ENCODE data around the gene PALB2. TPM values are rescaled to one million over a fixed set of nuclear protein-coding genes. Genes with fewer than 3 reads are reported as not detected.

Gene PALB2
- 13.8 TPM for polyA plus RNA-seq (2013, experiment 1 of 2)
- 14.4 TPM for polyA plus RNA-seq (2013, experiment 2 of 2)

GRCh38 chr16:23640931-23641765 lies at the start of gene PALB2, which contains the start of gene DCTN5:
PALB2 (minus strand) TSS chr16:23641310; CDS start chr16:23641157, 153 bp downstream.
DCTN5 (plus strand) TSS chr16:23641466; CDS start chr16:23641543, 77 bp downstream.
- H3K27me3 ChIP-seq (ENCODE audit: control insufficient read depth in 1 of 2, insufficient read depth in 1 of 2, low read length in 2 of 2) = no peaks in the 10 kb centered on the region
- peaks cover 20 to 48% of the 10 kb centered on the region in 2 experiments for H3K36me3 ChIP-seq (ENCODE audit: control insufficient read depth in 1 of 2, insufficient read depth in 2 of 2, low read depth in 1 of 2, low read length in 2 of 2)
- peak within 1 kb of the TSS; percentile 80 for H3K4me2 ChIP-seq (ENCODE audit: low read length, poor library complexity, severe bottlenecking)
- H2BK5ac ChIP-seq (ENCODE audit: low read depth, low read length, poor library complexity, severe bottlenecking) = peak within 1 kb of the TSS; percentile 84
- H4K91ac ChIP-seq (ENCODE audit: low read length) = peak within 1 kb of the TSS; percentile 85
- no peaks in the 10 kb centered on the region for H3K9me3 ChIP-seq (ENCODE audit: control insufficient read depth, low read length)
- peak within 1 kb of the TSS; percentile 97 for H3K9ac ChIP-seq (ENCODE audit: low read length)
- peak within 1 kb of the TSS; percentile 43 for H2AFZ ChIP-seq (ENCODE audit: low read depth, low read length)
- H3K4ac ChIP-seq (ENCODE audit: low read depth in 1 of 2, low read length in 2 of 2) = peak within 1 kb of the TSS; percentile 79 to 97
- H2BK15ac ChIP-seq (ENCODE audit: low read depth, poor library complexity, severe bottlenecking) = no peak within 1 kb of the TSS
- H2AK5ac ChIP-seq (ENCODE audit: low read length, severe bottlenecking) = peak within 1 kb of the TSS; percentile 68
- H3K79me1 ChIP-seq (replicated peaks; ENCODE audit: low read length, poor library complexity, severe bottlenecking) = peaks cover 17% of the 10 kb centered on the region
- peak within 1 kb of the TSS; percentile 93 to 98 for H3K18ac ChIP-seq (ENCODE audit: low read depth in 1 of 2, low read length in 2 of 2)
- H3K23ac ChIP-seq (ENCODE audit: low read length in 2 of 2) = peak within 1 kb of the TSS in 1 of 2 experiments; percentile 10
- peak within 1 kb of the TSS; percentile 76 to 98 for H3K14ac ChIP-seq (ENCODE audit: low read length in 2 of 2)
- H2BK12ac ChIP-seq (ENCODE audit: low read length in 2 of 2) = peak within 1 kb of the TSS in 1 of 2 experiments; percentile 10
- H3K4me1 ChIP-seq (ENCODE audit: control insufficient read depth, insufficient read depth, low read depth, low read length) = peaks cover 14% of the 10 kb centered on the region
- H3K4me3 ChIP-seq (ENCODE audit: insufficient read depth in 1 of 2, low read depth in 1 of 2, low read length in 2 of 2) = peak within 1 kb of the TSS; percentile 96 to 99
- peak within 1 kb of the TSS; percentile 57 for H3K27ac ChIP-seq (ENCODE audit: low read length, poor library complexity, severe bottlenecking)
- WGBS = under 1% methylated on average over 58 of the region's 64 CpGs
- H4K8ac ChIP-seq (ENCODE audit: low read length) = peak within 1 kb of the TSS; percentile 92
- H2BK120ac ChIP-seq (ENCODE audit: low read depth, low read length) = no peak within 1 kb of the TSS
- DNase-seq = peak; percentile 96

GRCh38 chr16:23689442-23690187 lies 48.5 kb upstream of the PALB2 start:
- Histone ChIP-seq H3K36me3 (ENCODE audit: control insufficient read depth in 1 of 2, insufficient read depth in 2 of 2, low read depth in 1 of 2, low read length in 2 of 2) (peaks cover 61 to 62% of the 10 kb centered on the region in 2 experiments), H3K18ac (ENCODE audit: low read depth in 1 of 2, low read length in 2 of 2) (no peak overlapping the region), H2AK5ac (ENCODE audit: low read length, severe bottlenecking) (no peak overlapping the region), H3K4me2 (ENCODE audit: low read length, poor library complexity, severe bottlenecking) (no peak overlapping the region), H3K14ac (ENCODE audit: low read length in 2 of 2) (no peak overlapping the region), H4K91ac (ENCODE audit: low read length) (no peak overlapping the region), H2BK5ac (ENCODE audit: low read depth, low read length, poor library complexity, severe bottlenecking) (no peak overlapping the region), H3K4ac (ENCODE audit: low read depth in 1 of 2, low read length in 2 of 2) (no peak overlapping the region), H2BK12ac (ENCODE audit: low read length in 2 of 2) (no peak overlapping the region), H3K79me1 (replicated peaks; ENCODE audit: low read length, poor library complexity, severe bottlenecking) (peaks cover 29% of the 10 kb centered on the region), H3K23ac (ENCODE audit: low read length in 2 of 2) (no peak overlapping the region), H3K27me3 (ENCODE audit: control insufficient read depth in 1 of 2, insufficient read depth in 1 of 2, low read length in 2 of 2) (no peaks in the 10 kb centered on the region), H4K8ac (ENCODE audit: low read length) (no peak overlapping the region), H3K27ac (ENCODE audit: low read length, poor library complexity, severe bottlenecking) (no peak overlapping the region), H2BK15ac (ENCODE audit: low read depth, poor library complexity, severe bottlenecking) (no peak overlapping the region), H3K4me1 (ENCODE audit: control insufficient read depth, insufficient read depth, low read depth, low read length) (peaks cover 18% of the 10 kb centered on the region), H3K4me3 (ENCODE audit: insufficient read depth in 1 of 2, low read depth in 1 of 2, low read length in 2 of 2) (no peak overlapping the region), H3K9ac (ENCODE audit: low read length) (no peak overlapping the region), H3K9me3 (ENCODE audit: control insufficient read depth, low read length) (no peaks in the 10 kb centered on the region), H2AFZ (ENCODE audit: low read depth, low read length) (no peak overlapping the region), H2BK120ac (ENCODE audit: low read depth, low read length) (no peak overlapping the region)
- DNase-seq = no peak
- 99% methylated on average over 35 of the region's 36 CpGs for WGBS

GRCh38 chr16:23687034-23687808 lies 46.1 kb upstream of the PALB2 start:
- DNase-seq = no peak
- no peak overlapping the region for H3K4me2 ChIP-seq (ENCODE audit: low read length, poor library complexity, severe bottlenecking)
- no peak overlapping the region for H3K18ac ChIP-seq (ENCODE audit: low read depth in 1 of 2, low read length in 2 of 2)
- H2BK12ac ChIP-seq (ENCODE audit: low read length in 2 of 2) = no peak overlapping the region
- 97% methylated on average over 16 of the region's 16 CpGs for WGBS
- no peak overlapping the region for H4K8ac ChIP-seq (ENCODE audit: low read length)
- no peak overlapping the region for H3K14ac ChIP-seq (ENCODE audit: low read length in 2 of 2)
- H2BK120ac ChIP-seq (ENCODE audit: low read depth, low read length) = no peak overlapping the region
- H3K4me3 ChIP-seq (ENCODE audit: insufficient read depth in 1 of 2, low read depth in 1 of 2, low read length in 2 of 2) = no peak overlapping the region
- H2BK15ac ChIP-seq (ENCODE audit: low read depth, poor library complexity, severe bottlenecking) = no peak overlapping the region
- H3K9me3 ChIP-seq (ENCODE audit: control insufficient read depth, low read length) = no peaks in the 10 kb centered on the region
- peaks cover 68 to 78% of the 10 kb centered on the region in 2 experiments for H3K36me3 ChIP-seq (ENCODE audit: control insufficient read depth in 1 of 2, insufficient read depth in 2 of 2, low read depth in 1 of 2, low read length in 2 of 2)
- peaks cover 19% of the 10 kb centered on the region for H3K4me1 ChIP-seq (ENCODE audit: control insufficient read depth, insufficient read depth, low read depth, low read length)
- H3K9ac ChIP-seq (ENCODE audit: low read length) = no peak overlapping the region
- H4K91ac ChIP-seq (ENCODE audit: low read length) = no peak overlapping the region
- H3K27me3 ChIP-seq (ENCODE audit: control insufficient read depth in 1 of 2, insufficient read depth in 1 of 2, low read length in 2 of 2) = no peaks in the 10 kb centered on the region
- no peak overlapping the region for H3K27ac ChIP-seq (ENCODE audit: low read length, poor library complexity, severe bottlenecking)
- no peak overlapping the region for H2AK5ac ChIP-seq (ENCODE audit: low read length, severe bottlenecking)
- H3K23ac ChIP-seq (ENCODE audit: low read length in 2 of 2) = no peak overlapping the region
- no peak overlapping the region for H2BK5ac ChIP-seq (ENCODE audit: low read depth, low read length, poor library complexity, severe bottlenecking)
- peaks cover 37% of the 10 kb centered on the region for H3K79me1 ChIP-seq (replicated peaks; ENCODE audit: low read length, poor library complexity, severe bottlenecking)
- no peak overlapping the region for H3K4ac ChIP-seq (ENCODE audit: low read depth in 1 of 2, low read length in 2 of 2)
- no peak overlapping the region for H2AFZ ChIP-seq (ENCODE audit: low read depth, low read length)
